GM21515 (cell line): ENCODE data around the gene AHNAK.
"Not testable (repeated sequence)": the region's sequence is repeated elsewhere in the genome, so short reads cannot be mapped to it uniquely, and the experiment has no call there.

Experiments
- ATAC-seq: cut with Tn5 transposase; IDR thresholded peaks from one replicate; pipeline ENCODE4 v1.9.1; 2021; ENCODE audit not compliant: unreplicated experiment

AHNAK gene

GRCh38 chr11:62553839-62554361, 7.3 kb upstream of the AHNAK start:
- ATAC-seq: no peak

GRCh38 chr11:62553080-62553838, 6.7 kb upstream of the AHNAK start:
- no peak for ATAC-seq

GRCh38 chr11:62552485-62553079, 6.0 kb upstream of the AHNAK start:
- no peak for ATAC-seq

GRCh38 chr11:62550478-62550877, 3.9 kb upstream of the AHNAK start:
- ATAC-seq: not testable (repeated sequence)

GRCh38 chr11:62548545-62549335, 2.1 kb upstream of the AHNAK start:
- ATAC-seq: no peak

GRCh38 chr11:62547691-62548281, 1.2 kb upstream of the AHNAK start:
- ATAC-seq: no peak

GRCh38 chr11:62546929-62547625, 471 bp upstream of the AHNAK start:
- ATAC-seq: no peak

GRCh38 chr11:62545437-62546243, 966 bp downstream of the AHNAK start:
- no peak for ATAC-seq

GRCh38 chr11:62544581-62545436, 1.8 kb downstream of the AHNAK start:
- ATAC-seq: no peak

GRCh38 chr11:62543680-62544444, 2.7 kb downstream of the AHNAK start:
- no peak for ATAC-seq

- ATAC-seq: no peak
Measured at GRCh38 chr11:62542750-62543567, 3.6 kb downstream of the AHNAK start.

- ATAC-seq: no peak
Measured at GRCh38 chr11:62542111-62542745, 4.4 kb downstream of the AHNAK start.

- peak; percentile 35 for ATAC-seq
Measured at GRCh38 chr11:62540804-62541701, 5.6 kb downstream of the AHNAK start.

GRCh38 chr11:62539238-62539925, 7.2 kb downstream of the AHNAK start:
- no peak for ATAC-seq
